HG03139 (cell line): ENCODE measurements around the gene MTHFD2.
A peak's percentile ranks its signal among the peaks of the same experiment; 100 is the strongest.
"Not testable (repeated sequence)": the region's sequence is repeated elsewhere in the genome, so short reads cannot be mapped to it uniquely, and the experiment has no call there.

Experiments used
- ATAC-seq: cut with Tn5 transposase; IDR thresholded peaks from one replicate; pipeline ENCODE4 v1.9.1; 2021; ENCODE audit not compliant: unreplicated experiment

The MTHFD2 gene

GRCh38 chr2:74194799-74195198 lies 3.6 kb upstream of the MTHFD2 start:
- ATAC-seq: no peak

- no peak for ATAC-seq
These were observed 1.4 kb upstream of the MTHFD2 start for GRCh38 chr2:74197049-74197448.

DNA sequence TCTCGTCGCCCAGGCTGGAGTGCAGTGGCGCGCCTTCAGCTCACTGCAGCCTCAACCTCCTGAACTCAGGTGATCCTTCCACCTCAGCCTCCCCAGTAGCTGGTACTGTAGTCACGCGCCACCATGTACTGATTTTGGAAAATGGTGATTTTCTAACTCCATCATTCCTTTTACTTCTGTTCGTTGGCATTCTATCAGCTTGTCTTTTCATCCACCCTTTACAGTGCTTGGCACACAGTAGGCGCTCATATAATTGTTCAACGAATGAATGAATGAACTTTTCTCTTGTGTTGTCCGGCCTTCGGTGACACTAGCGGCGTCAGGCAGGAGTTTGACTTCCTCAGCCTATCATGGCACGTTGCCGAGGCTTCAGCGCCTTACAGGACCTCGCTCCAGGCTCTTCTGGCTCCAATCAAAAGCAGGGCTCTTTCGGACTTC lies 373 bp upstream of the MTHFD2 start:
- no peak for ATAC-seq

DNA sequence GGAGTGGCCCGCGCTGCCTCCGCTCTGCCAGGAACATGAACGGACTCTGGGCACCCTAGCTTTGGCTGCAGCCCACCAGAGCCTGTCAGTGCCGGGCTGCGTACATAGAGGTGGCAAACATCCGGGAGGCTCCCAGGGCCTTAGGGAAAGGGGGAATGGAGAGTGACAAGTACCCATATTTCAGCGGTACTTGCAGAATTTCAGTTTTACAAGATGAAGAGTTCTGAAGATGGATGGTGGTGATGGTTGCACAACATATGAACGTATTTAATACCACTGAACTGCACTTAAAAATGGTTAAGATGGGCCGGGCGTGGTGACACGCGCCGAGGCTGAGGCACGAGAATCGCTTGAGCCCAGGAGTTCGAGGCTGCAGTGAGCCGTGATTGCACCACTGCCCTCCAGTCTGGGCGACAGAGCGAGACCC lies 873 bp downstream of the MTHFD2 start:
- ATAC-seq: no peak

DNA sequence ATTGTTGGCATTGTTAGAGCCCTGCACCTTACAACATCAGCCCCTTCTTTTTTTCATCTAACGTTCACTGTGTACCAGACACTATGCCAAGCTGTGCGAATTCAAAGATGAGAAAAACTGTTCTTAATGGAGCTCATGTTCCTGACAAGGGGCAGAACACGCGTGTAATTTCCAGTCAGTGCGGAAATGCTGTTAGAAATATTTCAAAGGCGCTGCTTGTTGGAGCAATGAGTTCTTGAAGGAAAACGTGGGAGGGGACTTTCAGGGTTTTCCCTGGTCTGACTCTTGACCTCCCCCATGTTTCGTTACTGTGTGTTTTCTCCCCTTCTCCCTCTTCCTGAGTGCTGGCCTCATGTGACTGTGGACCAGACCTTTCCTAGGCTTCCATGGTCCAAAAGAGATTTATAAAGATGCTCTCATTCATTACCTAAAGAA lies 1.5 kb downstream of the MTHFD2 start:
- ATAC-seq: no peak

- no peak for ATAC-seq
These were observed 2.8 kb downstream of the MTHFD2 start for GRCh38 chr2:74201196-74201595.

DNA sequence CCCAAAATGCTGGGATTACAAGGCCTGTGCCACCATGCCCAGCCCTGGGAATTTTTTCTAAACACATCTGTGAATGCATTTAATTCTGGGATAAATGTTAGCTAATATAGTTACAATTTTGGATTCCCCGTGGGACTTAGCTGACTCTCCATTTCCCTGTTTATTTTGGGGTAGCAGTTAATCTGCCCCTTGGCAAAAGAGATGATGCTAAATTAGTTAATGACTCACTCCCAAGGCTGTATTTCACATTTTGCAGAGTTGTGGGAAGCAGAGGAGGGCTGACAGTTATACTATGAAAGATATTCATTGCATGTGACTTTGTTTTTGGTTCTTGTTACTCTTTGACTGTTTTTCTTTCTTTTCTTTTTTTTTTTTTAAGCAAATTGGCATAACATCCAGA lies 3.2 kb downstream of the MTHFD2 start:
- no peak for ATAC-seq

DNA sequence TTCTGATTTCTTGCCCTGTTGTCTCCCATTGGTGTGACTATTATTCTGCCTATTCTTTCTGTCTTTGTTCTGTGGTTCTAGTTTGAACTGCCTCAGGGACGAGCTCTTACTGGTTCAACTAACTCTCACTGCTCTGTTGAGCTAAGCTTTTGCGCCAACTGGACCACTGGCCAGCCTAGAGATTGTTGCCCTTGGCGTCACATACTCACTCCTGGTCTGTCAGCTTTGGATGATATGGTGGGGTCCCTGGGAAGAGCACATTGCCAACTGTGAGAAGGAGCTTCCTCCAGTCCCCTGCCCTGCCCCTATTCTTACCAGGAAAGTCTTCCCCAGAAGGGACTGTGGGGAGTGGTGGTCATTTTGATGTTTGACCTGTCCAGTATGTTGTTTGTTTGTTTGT lies 6.0 kb downstream of the MTHFD2 start:
- ATAC-seq: no peak

GRCh38 chr2:74205113-74205512 lies 6.7 kb downstream of the MTHFD2 start:
- ATAC-seq: no peak

DNA sequence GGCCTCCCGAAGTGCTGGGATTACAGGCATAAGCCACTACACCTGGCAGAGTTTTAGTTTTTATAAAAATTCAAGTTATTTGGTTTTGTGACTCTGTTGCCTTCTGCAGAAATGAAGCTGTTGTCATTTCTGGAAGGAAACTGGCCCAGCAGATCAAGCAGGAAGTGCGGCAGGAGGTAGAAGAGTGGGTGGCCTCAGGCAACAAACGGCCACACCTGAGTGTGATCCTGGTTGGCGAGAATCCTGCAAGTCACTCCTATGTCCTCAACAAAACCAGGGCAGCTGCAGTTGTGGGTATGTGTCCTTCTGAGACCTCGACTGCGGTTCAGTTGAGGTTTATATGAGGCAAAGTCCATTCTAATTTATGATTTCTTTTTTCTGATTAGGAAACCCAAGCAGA lies 7.2 kb downstream of the MTHFD2 start:
- no peak for ATAC-seq

- ATAC-seq: peak; percentile 77
These were observed 7.8 kb downstream of the MTHFD2 start for GRCh38 chr2:74206180-74206688.

DNA sequence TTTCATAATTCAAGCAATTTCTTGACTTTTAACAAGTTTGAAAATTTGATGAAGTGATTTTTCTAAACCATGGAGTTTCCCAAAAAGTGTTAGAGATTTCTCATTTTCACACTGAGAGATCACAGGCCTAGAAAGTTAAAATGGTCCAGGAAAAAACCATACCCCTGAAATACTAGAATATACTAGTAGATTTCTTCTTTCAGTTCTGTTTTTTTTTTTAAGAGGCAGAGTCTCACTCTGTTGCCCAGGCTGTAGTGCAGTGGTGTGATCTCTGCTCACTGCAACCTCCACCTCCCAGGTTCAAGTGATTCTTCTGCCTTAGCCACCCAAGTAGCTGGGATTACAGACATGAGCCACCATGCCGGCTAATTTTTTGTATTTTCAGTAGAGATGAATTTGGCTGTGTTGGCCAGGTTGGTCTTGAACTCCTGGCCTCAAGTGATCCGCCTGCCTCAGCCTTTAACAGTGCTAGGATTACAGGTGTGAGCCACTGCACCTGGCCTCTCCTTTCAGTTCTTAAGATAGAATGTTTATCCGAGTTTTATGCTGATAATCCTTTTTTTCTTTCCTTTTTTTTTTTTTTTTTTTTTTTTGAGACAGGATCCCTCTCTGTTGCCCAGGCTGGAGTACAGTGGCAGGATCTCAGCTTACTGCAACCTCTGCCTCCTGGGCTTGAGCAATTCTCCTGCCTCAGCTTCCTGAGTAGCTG lies 14.4 kb downstream of the MTHFD2 start:
- ATAC-seq: no peak

DNA sequence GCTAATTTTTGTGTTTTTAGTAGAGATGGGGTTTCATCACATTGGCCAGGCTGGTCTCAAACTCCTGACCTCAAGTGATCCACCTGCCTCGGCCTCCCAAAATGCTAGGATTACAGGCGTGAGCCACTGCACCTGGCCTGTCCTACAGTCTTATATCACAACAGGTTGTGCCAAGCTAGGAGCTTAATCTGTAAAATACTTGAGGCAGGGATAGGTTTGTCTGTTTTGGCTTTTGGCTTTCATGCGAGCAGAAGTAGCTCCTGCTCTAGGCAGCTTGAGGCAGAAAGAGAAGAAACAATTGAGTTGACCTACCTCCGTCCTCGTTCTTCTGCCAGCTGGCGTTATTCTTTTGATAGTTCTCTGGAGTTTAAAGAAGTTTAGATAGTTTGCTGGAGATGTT lies 17.4 kb downstream of the MTHFD2 start:
- ATAC-seq: not testable (repeated sequence)

- ATAC-seq: no peak
These were observed 18.2 kb downstream of the MTHFD2 start for GRCh38 chr2:74216642-74217041.

DNA sequence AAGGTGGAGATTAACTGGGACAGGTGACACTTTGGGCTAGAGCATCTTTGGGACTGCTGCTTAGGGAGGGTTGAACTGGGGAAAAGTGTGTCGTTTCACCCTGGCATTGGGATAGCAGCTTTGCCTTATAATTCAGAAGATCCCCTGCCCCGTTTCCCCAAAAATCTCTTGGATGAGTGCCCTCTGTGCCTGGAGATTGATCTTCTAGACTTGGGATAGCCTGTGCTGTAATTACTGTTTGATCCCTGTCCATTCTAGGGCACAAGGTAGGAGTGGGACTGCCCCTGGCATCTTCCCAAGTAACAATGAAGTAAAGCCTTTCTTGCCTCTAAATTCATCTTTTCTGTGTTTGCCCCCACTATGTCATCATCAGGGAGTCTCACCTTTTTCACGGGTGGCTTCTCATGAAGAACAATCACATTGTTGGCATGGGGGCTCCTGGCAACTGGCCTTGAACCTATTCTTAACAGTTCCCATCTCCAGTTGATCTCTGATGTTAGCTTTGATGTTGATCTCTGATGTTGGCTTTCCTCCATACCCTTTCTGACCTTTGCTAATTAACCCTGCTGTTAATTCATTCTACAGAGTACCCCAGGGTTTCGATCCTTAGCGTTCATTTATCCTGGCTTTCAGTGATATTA lies 21.6 kb downstream of the MTHFD2 start:
- ATAC-seq: no peak

DNA sequence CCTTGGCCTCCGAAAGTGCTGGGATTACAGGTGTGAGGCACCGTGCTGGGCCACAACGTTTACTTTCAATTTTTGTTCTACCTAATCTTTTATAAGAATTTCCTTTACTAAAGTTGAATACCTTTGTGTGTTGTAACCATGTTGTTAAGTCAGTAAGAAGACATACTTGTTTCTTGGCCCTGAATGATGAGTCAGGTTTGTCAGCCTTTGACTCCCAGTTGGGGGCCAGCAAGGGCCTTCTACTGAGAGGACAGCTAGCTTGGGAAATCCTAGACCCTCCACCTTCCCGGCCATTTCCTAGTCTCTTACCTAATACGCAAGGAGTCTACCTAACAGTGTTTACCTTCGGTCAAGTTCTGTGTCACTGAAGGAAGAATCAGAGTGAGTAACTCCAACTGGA lies 22.7 kb downstream of the MTHFD2 start:
- no peak for ATAC-seq

DNA sequence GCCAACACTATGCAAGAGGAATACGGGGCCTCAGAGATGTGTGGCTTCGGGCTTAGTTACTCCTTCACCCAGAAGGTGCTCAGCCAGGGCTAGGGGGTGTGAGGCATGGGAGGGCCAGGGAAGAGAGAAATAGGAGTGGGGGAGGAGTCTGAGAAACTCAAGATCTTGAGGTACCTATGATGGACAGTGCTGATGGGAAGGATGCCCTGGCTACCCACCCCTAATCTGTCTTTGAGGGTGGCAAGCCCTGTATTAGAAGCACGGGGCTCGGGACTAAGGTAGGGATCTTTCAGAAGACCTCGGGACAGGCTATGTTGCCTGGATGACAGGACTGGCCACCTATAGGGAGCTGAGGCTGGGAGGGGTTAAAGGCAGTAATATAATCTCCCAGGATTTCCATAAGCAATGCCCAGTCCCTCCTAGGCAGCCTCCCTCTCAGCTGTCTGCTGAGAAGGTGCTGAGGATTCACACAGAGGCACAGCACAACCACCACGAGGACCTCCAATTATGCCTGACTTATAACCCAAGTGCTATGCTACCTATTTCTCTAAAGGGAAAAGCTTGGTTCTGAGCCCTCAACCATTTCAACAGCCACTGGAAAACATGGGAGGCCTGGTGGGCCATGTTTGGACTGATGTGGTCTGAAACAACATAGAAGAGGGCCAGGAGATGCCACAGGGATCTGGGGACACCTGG lies 23.3 kb downstream of the MTHFD2 start:
- ATAC-seq: no peak

- ATAC-seq: no peak
These were observed 23.9 kb downstream of the MTHFD2 start for GRCh38 chr2:74222300-74222650.

DNA sequence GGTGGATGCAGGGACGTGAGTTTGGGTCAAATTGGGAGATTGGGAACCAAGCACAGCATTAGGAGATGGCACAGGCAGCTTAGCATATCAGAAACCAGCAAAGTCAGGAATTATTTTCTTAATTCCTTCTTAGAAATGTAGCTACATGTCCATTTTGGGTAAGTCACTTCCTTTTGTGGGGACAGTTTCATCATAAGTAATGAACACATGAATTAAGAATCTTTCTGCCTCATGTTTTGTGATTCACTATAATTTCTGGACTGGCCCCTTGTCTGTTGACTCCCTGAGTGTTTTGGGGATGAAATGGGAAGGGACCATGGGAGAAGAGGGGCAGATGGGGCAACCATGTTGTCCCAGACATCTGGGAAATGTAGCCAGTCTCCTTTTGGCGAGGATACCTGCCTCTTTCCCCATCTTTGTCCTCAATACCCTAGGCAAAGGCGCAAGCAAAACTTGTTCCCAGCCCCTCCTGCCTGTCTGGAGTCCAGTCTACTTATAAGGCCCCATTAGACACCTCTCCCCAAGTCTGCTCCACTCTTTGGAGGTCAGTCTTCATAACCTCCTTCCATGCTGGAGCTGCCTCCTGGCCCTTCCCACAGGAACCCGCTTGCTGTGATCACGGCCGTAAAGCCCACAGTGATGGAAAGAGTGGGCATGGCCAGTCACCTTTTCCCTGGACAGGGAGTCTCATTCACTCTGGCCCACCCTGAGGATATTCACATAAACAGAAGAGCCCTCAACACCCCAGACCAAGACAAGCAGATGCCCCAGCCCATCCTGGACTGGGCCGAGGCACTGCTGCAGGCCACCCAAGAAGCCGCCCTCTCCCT lies 25.7 kb downstream of the MTHFD2 start:
- no peak for ATAC-seq

DNA sequence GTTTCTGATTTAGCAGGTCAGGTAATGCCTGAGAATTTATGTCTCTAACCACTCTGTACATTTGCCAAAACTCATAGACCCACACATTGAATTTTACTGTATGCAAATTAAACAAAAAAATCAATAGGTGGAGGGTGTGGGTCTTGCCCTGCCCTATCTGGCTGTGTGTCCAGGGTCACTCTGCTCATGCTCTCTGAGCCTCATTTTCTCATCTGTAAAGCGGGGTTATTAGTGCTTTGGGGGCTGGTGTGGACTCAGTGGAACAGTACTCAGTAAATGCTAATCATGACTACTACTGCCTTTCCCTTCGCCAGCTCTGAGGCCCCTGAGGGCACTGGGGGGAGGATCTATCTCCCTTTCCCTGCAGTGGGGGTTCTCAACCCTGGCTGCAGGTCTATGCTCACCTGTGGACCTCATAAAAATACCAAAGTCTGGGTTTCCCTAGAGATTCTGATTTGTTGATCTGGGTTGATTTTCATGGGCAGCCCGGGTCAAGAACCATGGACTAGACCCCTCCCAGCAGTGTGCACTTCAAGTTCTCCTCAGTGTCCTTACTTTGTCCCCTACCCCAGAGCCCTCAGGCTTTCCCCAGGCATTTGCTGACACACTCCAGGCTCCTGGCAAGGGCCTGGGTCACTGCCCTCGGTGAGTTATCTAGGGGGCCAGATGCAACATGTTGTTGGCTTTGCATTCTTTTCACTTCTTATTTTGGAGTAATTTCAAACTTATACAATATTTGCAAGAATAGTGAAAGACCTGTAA lies 27.5 kb downstream of the MTHFD2 start:
- ATAC-seq: no peak
